AG10803 (cell line): ENCODE results near the gene ADM2.

ENCODE experiments used
- DNase-seq: peaks from one replicate; pipeline ENCODE4 v3.0.0; 2010; ENCODE audit warnings: low read depth
- H3K4me3 ChIP-seq: 2 replicates; pipeline ENCODE4 v1.5.1; 2011; ENCODE audit warnings: mild to moderate bottlenecking, low read length, control low read depth
- CTCF ChIP-seq: conservative IDR thresholded peaks from 2 replicates; pipeline ENCODE4 v1.5.1; 2011; ENCODE audit warnings: mild to moderate bottlenecking, low read length, control low read depth, inconsistent platforms

Gene ADM2

GRCh38 chr22:50487290-50488005 is 6.1 kb downstream of the ADM2 start:
- no peak overlapping the region for H3K4me3 ChIP-seq
- no peak for DNase-seq
- no peak for TF ChIP-seq CTCF

GRCh38 chr22:50488006-50488677 is 6.8 kb downstream of the ADM2 start:
- no peak for DNase-seq
- TF ChIP-seq CTCF: no peak
- H3K4me3 ChIP-seq: no peak overlapping the region

GRCh38 chr22:50488886-50489285 is 7.5 kb downstream of the ADM2 start:
- no peak for TF ChIP-seq CTCF
- DNase-seq: no peak
- H3K4me3 ChIP-seq: no peak overlapping the region

GRCh38 chr22:50489363-50490243 is 8.3 kb downstream of the ADM2 start:
- no peak overlapping the region for H3K4me3 ChIP-seq
- TF ChIP-seq CTCF: no peak
- DNase-seq: no peak

- TF ChIP-seq CTCF: no peak
- DNase-seq: no peak
- no peak overlapping the region for H3K4me3 ChIP-seq
Observed at GRCh38 chr22:50490531-50491308, 9.4 kb downstream of the ADM2 start.

GRCh38 chr22:50497093-50497492 is 15.8 kb downstream of the ADM2 start:
- TF ChIP-seq CTCF: no peak
- DNase-seq: no peak
- H3K4me3 ChIP-seq: no peak overlapping the region
